Natural killer cell (primary cell): ENCODE results near the gene SEPTIN6. TPM values are rescaled to one million over a fixed set of nuclear protein-coding genes. Genes with fewer than 3 reads are reported as not detected.
A peak's percentile ranks its signal among the peaks of the same experiment; 100 is the strongest.

Experiments
- ATAC-seq, 3 donors: fragments of 150-1000 bp in 2 of 3; fragments of 200-7000 bp in 1 of 3; cut with Tn5 transposase; 1 replicate in 1 of 3; 2 replicates in 2 of 3; pipeline ENCODE4 v1.10.0; 2021; ENCODE audit warnings: mild to moderate bottlenecking in 2 of 3, moderate library complexity in 2 of 3
- DNase-seq, 2 donors: peaks; one replicate each; pipeline versions ENCODE4 v3.0.0 to v3.0.0-alpha.2; 2013 to 2021; ENCODE audit warnings: mixed read lengths in 1 of 2
- H3K27ac ChIP-seq: one replicate; pipeline ENCODE4 v1.5.1; 2013; ENCODE audit warnings: mild to moderate bottlenecking, low read length
- H3K27me3 ChIP-seq: one replicate; pipeline ENCODE4 v1.6.1; 2013; ENCODE audit warnings: low read length; ENCODE audit not compliant: control insufficient read depth, insufficient read depth
- H3K36me3 ChIP-seq: one replicate; pipeline ENCODE4 v1.6.1; 2013; ENCODE audit warnings: low read length; ENCODE audit not compliant: control insufficient read depth, insufficient read depth
- H3K4me1 ChIP-seq: one replicate; pipeline ENCODE4 v1.6.1; 2013; ENCODE audit warnings: low read length; ENCODE audit not compliant: control insufficient read depth, insufficient read depth
- H3K4me3 ChIP-seq: one replicate; pipeline ENCODE4 v1.5.1; 2013; ENCODE audit warnings: low read length
- H3K9me3 ChIP-seq: one replicate; pipeline ENCODE4 v1.6.1; 2013; ENCODE audit warnings: low read length; ENCODE audit not compliant: control insufficient read depth, insufficient read depth
- H3K27ac Mint-ChIP-seq, 2 donors: one replicate each; pipeline ENCODE4 v1.8.0; 2022; ENCODE audit warnings: mild to moderate bottlenecking in 2 of 2, mixed read lengths in 2 of 2, moderate library complexity in 1 of 2
- H3K27me3 Mint-ChIP-seq, 2 donors: one replicate each; pipeline ENCODE4 v1.8.0; 2022; ENCODE audit warnings: low read depth in 2 of 2, mixed read lengths in 2 of 2
- H3K36me3 Mint-ChIP-seq: one replicate; pipeline ENCODE4 v1.8.0; 2022; ENCODE audit warnings: mixed read lengths
- H3K4me1 Mint-ChIP-seq, 2 donors: one replicate each; pipeline ENCODE4 v1.8.0; 2022; ENCODE audit warnings: mixed read lengths in 2 of 2
- H3K4me3 Mint-ChIP-seq: one replicate; pipeline ENCODE4 v1.8.0; 2022; ENCODE audit warnings: mild to moderate bottlenecking, moderate library complexity, mixed read lengths
- H3K9me3 Mint-ChIP-seq, 2 donors: one replicate each; pipeline ENCODE4 v1.8.0; 2022; ENCODE audit warnings: mixed read lengths in 2 of 2
- WGBS: methylation state at CpG from one replicate; pipeline ENCODE4 v1.1.7; 2013; ENCODE audit warnings: missing lambda C conversion rate; ENCODE audit not compliant: insufficient coverage; 5-methylcytosine and 5-hydroxymethylcytosine counted together
- intact Hi-C: fragments of 100-400 bp; cut with micrococcal nuclease; formaldehyde crosslinking; loops from one replicate; pipeline ENCODE4 v1.14.2; 2022
- total RNA-seq, 4 donors: library from RNA; stranded (reverse); fragments of 120-200 nt in 1 of 4; gene quantifications; one replicate each; pipeline versions ENCODE4 v1.2.3 to v1.2.4, GENCODE V29; 2013 to 2022
- TF ChIP-seq, protein P1 (sequence below): fragments of 200-600 bp; IDR thresholded peaks from one replicate; pipeline ENCODE4 v1.8.0; 2022; ENCODE audit warnings: antibody characterized with exemption

Gene SEPTIN6
- total RNA-seq, 3 donors from 2014 or later (not counting 1 experiment from before 2014, with no cell fraction given) = 138 to 202 (median 158) TPM

DNA sequence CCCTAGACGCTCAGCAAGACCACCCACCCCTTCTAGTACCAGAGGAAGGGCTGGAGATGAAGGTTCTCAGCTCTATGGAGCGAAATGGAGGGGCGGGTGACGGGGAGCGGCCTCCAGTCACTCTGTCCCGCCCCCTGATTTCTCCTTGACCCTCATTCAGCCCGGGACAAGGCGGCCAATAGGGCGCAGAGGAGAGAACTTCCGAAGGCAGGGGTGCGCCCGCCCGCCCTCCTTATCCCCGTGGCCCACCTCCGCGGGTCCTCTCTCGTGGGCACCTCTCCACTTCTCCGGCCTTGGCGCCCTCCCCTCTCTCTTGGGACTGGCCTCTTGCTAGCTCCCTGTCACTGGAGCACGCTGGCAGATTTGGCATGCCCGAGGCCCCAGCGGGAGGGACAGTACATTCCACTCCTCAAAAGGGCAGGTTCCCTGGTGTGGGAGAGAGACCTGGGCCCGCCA is 1.1 kb upstream of the SEPTIN6 start:
- Mint-ChIP-seq H3K27me3 (no peaks in the 10 kb centered on the region), H3K9me3 (no peaks in the 10 kb centered on the region), H3K36me3 (no peaks in the 10 kb centered on the region), H3K27ac (peak overlapping the region; percentile 14 to 96), H3K4me1 (peaks cover 25 to 40% of the 10 kb centered on the region in 2 donors), H3K4me3 (peak overlapping the region; percentile 95)
- Histone ChIP-seq H3K9me3 (no peaks in the 10 kb centered on the region), H3K4me1 (peaks cover 39% of the 10 kb centered on the region), H3K4me3 (peak overlapping the region; percentile 68), H3K27me3 (no peaks in the 10 kb centered on the region), H3K36me3 (no peaks in the 10 kb centered on the region), H3K27ac (no peak overlapping the region)
- 33% methylated on average over 16 of the region's 23 CpGs for WGBS
- DNase-seq (no peak), ATAC-seq (no peak)
- intact Hi-C loops = loop anchor here (2.0 to 5.0 kb wide), 2 partner anchors 15 to 47 kb away; no protein-coding TSS in a partner anchor
- TF ChIP-seq, protein P1, sequence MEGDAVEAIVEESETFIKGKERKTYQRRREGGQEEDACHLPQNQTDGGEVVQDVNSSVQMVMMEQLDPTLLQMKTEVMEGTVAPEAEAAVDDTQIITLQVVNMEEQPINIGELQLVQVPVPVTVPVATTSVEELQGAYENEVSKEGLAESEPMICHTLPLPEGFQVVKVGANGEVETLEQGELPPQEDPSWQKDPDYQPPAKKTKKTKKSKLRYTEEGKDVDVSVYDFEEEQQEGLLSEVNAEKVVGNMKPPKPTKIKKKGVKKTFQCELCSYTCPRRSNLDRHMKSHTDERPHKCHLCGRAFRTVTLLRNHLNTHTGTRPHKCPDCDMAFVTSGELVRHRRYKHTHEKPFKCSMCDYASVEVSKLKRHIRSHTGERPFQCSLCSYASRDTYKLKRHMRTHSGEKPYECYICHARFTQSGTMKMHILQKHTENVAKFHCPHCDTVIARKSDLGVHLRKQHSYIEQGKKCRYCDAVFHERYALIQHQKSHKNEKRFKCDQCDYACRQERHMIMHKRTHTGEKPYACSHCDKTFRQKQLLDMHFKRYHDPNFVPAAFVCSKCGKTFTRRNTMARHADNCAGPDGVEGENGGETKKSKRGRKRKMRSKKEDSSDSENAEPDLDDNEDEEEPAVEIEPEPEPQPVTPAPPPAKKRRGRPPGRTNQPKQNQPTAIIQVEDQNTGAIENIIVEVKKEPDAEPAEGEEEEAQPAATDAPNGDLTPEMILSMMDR = no peak

- intact Hi-C loops = loop anchor here (2.0 to 5.0 kb wide), 2 partner anchors 14 to 45 kb away; no protein-coding TSS in a partner anchor
- H3K4me3 Mint-ChIP-seq = peak overlapping the region; percentile 95
- Histone ChIP-seq H3K27me3 (no peaks in the 10 kb centered on the region), H3K36me3 (no peaks in the 10 kb centered on the region), H3K4me3 (peak overlapping the region; percentile 68), H3K9me3 (no peaks in the 10 kb centered on the region), H3K4me1 (peaks cover 55% of the 10 kb centered on the region), H3K27ac (peak overlapping the region; percentile 75)
- no peaks in the 10 kb centered on the region for H3K27me3 Mint-ChIP-seq
- DNase-seq = peak; percentile 61 to 73
- H3K27ac Mint-ChIP-seq = peak overlapping the region; percentile 96 to 98
- TF ChIP-seq, protein P1 = no peak
- H3K36me3 Mint-ChIP-seq = no peaks in the 10 kb centered on the region
- peak; percentile 52 to 73 (median 61) for ATAC-seq
- H3K4me1 Mint-ChIP-seq = peaks cover 35 to 56% of the 10 kb centered on the region in 2 donors
- H3K9me3 Mint-ChIP-seq = no peaks in the 10 kb centered on the region
- WGBS = under 1% methylated on average over 66 of the region's 66 CpGs
These were observed 553 bp downstream of the SEPTIN6 start for GRCh38 chrX:119692191-119693039.

DNA sequence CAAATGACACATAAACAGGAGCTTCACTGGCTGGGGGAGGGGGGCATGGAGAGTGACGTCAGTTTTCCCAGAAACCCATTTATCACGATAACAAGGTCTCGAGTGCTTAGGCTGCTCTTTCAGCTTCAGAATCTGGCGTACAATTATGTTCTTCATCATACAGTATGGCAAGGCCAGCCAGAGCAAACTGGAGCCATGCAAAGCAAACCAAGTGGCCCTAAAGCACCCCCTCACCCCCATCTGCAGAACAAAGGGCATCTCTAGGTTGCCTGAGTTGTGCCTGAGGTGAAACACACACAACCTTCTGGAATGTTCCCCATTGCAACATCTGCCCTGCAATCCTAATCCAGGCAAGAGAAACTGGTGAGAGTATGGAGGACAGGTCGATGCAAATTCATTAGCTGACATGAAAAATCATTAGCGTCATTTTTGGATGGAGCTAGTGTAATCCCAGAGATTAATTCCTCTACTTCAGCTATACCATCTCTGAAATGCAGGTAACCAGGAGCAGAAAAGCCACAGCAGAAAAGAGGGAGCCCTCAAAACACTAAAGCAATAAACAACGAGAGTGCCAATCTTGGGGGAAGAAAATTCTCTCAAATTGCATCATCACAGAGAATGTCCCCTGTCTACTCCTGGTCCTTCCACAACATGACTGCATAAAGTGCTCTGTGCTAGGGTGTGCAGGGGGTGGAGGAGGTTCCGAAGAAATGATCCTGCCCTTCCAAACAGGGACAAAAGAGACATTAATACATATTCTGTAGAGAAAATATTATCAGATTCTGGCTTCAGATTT is 1.8 kb downstream of the SEPTIN6 start:
- TF ChIP-seq, protein P1 = no peak
- Mint-ChIP-seq H3K9me3 (no peaks in the 10 kb centered on the region), H3K27me3 (no peaks in the 10 kb centered on the region), H3K27ac (peak overlapping the region; percentile 96 to 98), H3K4me3 (peak overlapping the region; percentile 95), H3K36me3 (no peaks in the 10 kb centered on the region), H3K4me1 (peaks cover 48 to 69% of the 10 kb centered on the region in 2 donors)
- ATAC-seq (no peak), DNase-seq (peak in 1 of 2 donors; percentile 65)
- WGBS = 4% methylated on average over 4 of the region's 8 CpGs
- Histone ChIP-seq H3K4me1 (peaks cover 68% of the 10 kb centered on the region), H3K27ac (peak overlapping the region; percentile 75), H3K36me3 (no peaks in the 10 kb centered on the region), H3K27me3 (no peaks in the 10 kb centered on the region), H3K9me3 (no peaks in the 10 kb centered on the region), H3K4me3 (peak overlapping the region; percentile 68)
- intact Hi-C loops = loop anchor here (1.0 to 5.0 kb wide), 2 partner anchors 9 to 44 kb away; no protein-coding TSS in a partner anchor
